GM23338 (cell line): ENCODE results near the gene TRIM71. TPM values are rescaled to one million over a fixed set of nuclear protein-coding genes. Genes with fewer than 3 reads are reported as not detected.

Experiments
- ATAC-seq: fragments of 200-7000 bp; cut with Tn5 transposase; 3 replicates; pipeline ENCODE4 v1.9.1; 2020
- DNase-seq: peaks from one replicate; pipeline ENCODE4 v3.0.0-alpha.2; 2015; ENCODE audit warnings: low spot score
- H2AFZ ChIP-seq: fragments of 200-600 bp; sonication (generic); 2 replicates; pipeline ENCODE4 v1.8.0; 2016; ENCODE audit warnings: antibody characterized with exemption, mild to moderate bottlenecking, moderate library complexity
- H3F3A ChIP-seq: fragments of 200-600 bp; sonication (generic); replicated peaks from 2 replicates; pipeline ENCODE4 v1.8.0; 2017; ENCODE audit warnings: antibody characterized with exemption, mixed run types, low read depth
- H3K27ac ChIP-seq: fragments of 200-600 bp; sonication (generic); 2 replicates; pipeline ENCODE4 v1.6.1; 2016; ENCODE audit warnings: low read depth
- H3K27me3 ChIP-seq: fragments of 200-600 bp; sonication (generic); 2 replicates; pipeline ENCODE4 v1.8.0; 2016; ENCODE audit warnings: mild to moderate bottlenecking, mixed run types, moderate library complexity; ENCODE audit not compliant: insufficient read depth
- H3K36me3 ChIP-seq: fragments of 200-600 bp; sonication (generic); 2 replicates; pipeline ENCODE4 v1.8.0; 2016; ENCODE audit warnings: mild to moderate bottlenecking; ENCODE audit not compliant: insufficient read depth
- H3K4me1 ChIP-seq: fragments of 200-600 bp; sonication (generic); 2 replicates; pipeline ENCODE4 v1.8.0; 2016; ENCODE audit warnings: mild to moderate bottlenecking, moderate library complexity; ENCODE audit not compliant: insufficient read depth
- H3K4me2 ChIP-seq: fragments of 200-600 bp; sonication (generic); 2 replicates; pipeline ENCODE4 v1.7.1; 2017; ENCODE audit warnings: mixed run types
- H3K4me3 ChIP-seq: fragments of 200-600 bp; sonication (generic); 2 replicates; pipeline ENCODE4 v1.6.1; 2016; ENCODE audit warnings: mixed run types
- H3K79me2 ChIP-seq: fragments of 200-600 bp; sonication (generic); replicated peaks from 2 replicates; pipeline ENCODE4 v1.8.0; 2017; ENCODE audit warnings: mild to moderate bottlenecking; ENCODE audit not compliant: insufficient read depth
- H3K9me2 ChIP-seq: fragments of 200-600 bp; sonication (generic); 2 replicates; pipeline ENCODE4 v1.8.0; 2017; ENCODE audit not compliant: insufficient read depth
- H4K20me1 ChIP-seq: fragments of 200-600 bp; sonication (generic); replicated peaks from 2 replicates; pipeline ENCODE4 v1.8.0; 2017; ENCODE audit warnings: mild to moderate bottlenecking; ENCODE audit not compliant: insufficient read depth
- H3K27ac Mint-ChIP-seq: 2 replicates; pipeline ENCODE4 v1.8.0; 2020; ENCODE audit warnings: inconsistent platforms, mild to moderate bottlenecking, moderate library complexity, mixed read lengths
- H3K27me3 Mint-ChIP-seq: 3 replicates; pipeline ENCODE4 v1.8.0; 2022; ENCODE audit warnings: low read depth, mild to moderate bottlenecking, moderate library complexity, mixed read lengths, inconsistent platforms; ENCODE audit not compliant: insufficient read depth, poor library complexity
- H3K36me3 Mint-ChIP-seq: 3 replicates; pipeline ENCODE4 v1.8.0; 2021; ENCODE audit warnings: low read depth, mild to moderate bottlenecking, inconsistent platforms, moderate library complexity, mixed read lengths
- H3K4me1 Mint-ChIP-seq: 3 replicates; pipeline ENCODE4 v1.8.0; 2020; ENCODE audit warnings: mild to moderate bottlenecking, inconsistent platforms, mixed read lengths
- H3K4me3 Mint-ChIP-seq: 3 replicates; pipeline ENCODE4 v1.8.0; 2021; ENCODE audit warnings: moderate library complexity, mild to moderate bottlenecking, inconsistent platforms, mixed read lengths
- H3K9me3 Mint-ChIP-seq: 3 replicates; pipeline ENCODE4 v1.8.0; 2020; ENCODE audit warnings: moderate library complexity, mild to moderate bottlenecking, inconsistent platforms, mixed read lengths
- CREB1 ChIP-seq: fragments of 250-450 bp; sonication (Bioruptor Pico); IDR thresholded peaks from 2 replicates; pipeline ENCODE4 v1.5.0; 2020; ENCODE audit warnings: low read depth, mild to moderate bottlenecking, moderate library complexity
- CTCF ChIP-seq, 2 experiments: fragments of 200-600 bp in 1 of 2; sonication (generic) in 1 of 2; conservative IDR thresholded peaks; 2 replicates each; pipeline versions ENCODE4 v1.5.1 to v1.6.1; 2016 to 2017; ENCODE audit warnings: antibody characterized with exemption in 2 of 2, low read depth in 2 of 2, mild to moderate bottlenecking in 2 of 2, moderate library complexity in 1 of 2
- EZH2phosphoT487 ChIP-seq: fragments of 200-600 bp; sonication (generic); IDR thresholded peaks from one replicate; pipeline ENCODE4 v1.8.1; 2018; ENCODE audit warnings: antibody characterized with exemption; ENCODE audit not compliant: unreplicated experiment
- NANOG ChIP-seq: IDR thresholded peaks from 2 replicates; pipeline ENCODE4 v1.6.1; 2016; ENCODE audit warnings: antibody characterized with exemption, borderline replicate concordance
- REST ChIP-seq: IDR thresholded peaks from one replicate; pipeline ENCODE4 v1.6.1; 2018; ENCODE audit warnings: antibody characterized with exemption; ENCODE audit not compliant: unreplicated experiment
- STAT1 ChIP-seq: IDR thresholded peaks from one replicate; pipeline ENCODE4 v1.6.1; 2016; ENCODE audit warnings: antibody characterized with exemption; ENCODE audit not compliant: unreplicated experiment
- ZNF331 ChIP-seq: fragments of 250-450 bp; sonication (Bioruptor Pico); IDR thresholded peaks from 2 replicates; pipeline ENCODE4 v1.5.0; 2020; ENCODE audit warnings: low read depth, mild to moderate bottlenecking, moderate library complexity
- polyA plus RNA-seq: library from polyadenylated mRNA; unstranded; fragments of >200 nt; fragmentation: Nextera tagmentation; extraction: Ambion mirVana; gene quantifications from 2 replicates; pipeline ENCODE4 v1.2.1, GENCODE V29; 2016
- total RNA-seq: library from RNA; depleted of rRNA; stranded (reverse); fragments of >200 nt; shearing (Covaris generic); gene quantifications from 2 replicates; pipeline ENCODE4 v1.2.3, GENCODE V29; 2014

TRIM71 gene
- total and polyA plus RNA-seq, 2 experiments from 2014 or later, result 71.5 to 346 TPM

GRCh38 chr3:32836601-32837000 is 18.8 kb downstream of the TRIM71 start (continued):
- TF ChIP-seq REST, result no peak

GRCh38 chr3:32837366-32837765 is 19.6 kb downstream of the TRIM71 start:
- Histone ChIP-seq H3K9me2 (no peaks in the 10 kb centered on the region), H4K20me1 (peaks cover 35% of the 10 kb centered on the region), H2AFZ (no peak overlapping the region), H3K79me2 (peaks cover 100% of the 10 kb centered on the region), H3K27ac (peak overlapping the region; percentile 91), H3K4me1 (peaks cover 89% of the 10 kb centered on the region), H3K4me3 (peak overlapping the region; percentile 45), H3K4me2 (peak overlapping the region; percentile 76), H3K36me3 (no peaks in the 10 kb centered on the region), H3F3A (peaks cover 40% of the 10 kb centered on the region), H3K27me3 (no peaks in the 10 kb centered on the region)
- peaks cover 48% of the 10 kb centered on the region for H3K36me3 Mint-ChIP-seq
- peaks cover 50% of the 10 kb centered on the region for H3K27me3 Mint-ChIP-seq
- DNase-seq, result no peak
- peak overlapping the region; percentile 96 for H3K27ac Mint-ChIP-seq
- peaks cover 88% of the 10 kb centered on the region for H3K4me1 Mint-ChIP-seq
- peak overlapping the region; percentile 66 for H3K4me3 Mint-ChIP-seq
- ATAC-seq, result no peak
- TF ChIP-seq CREB1 (CRISPR knock-in tag), result no peak
- TF ChIP-seq ZNF331 (CRISPR knock-in tag), result no peak
- TF ChIP-seq EZH2phosphoT487, result no peak
- no peak for TF ChIP-seq REST
- TF ChIP-seq STAT1, result no peak
- no peaks in the 10 kb centered on the region; the same call in 2 of the 3 replicates for H3K9me3 Mint-ChIP-seq

GRCh38 chr3:32837789-32838188 is 20.0 kb downstream of the TRIM71 start:
- H3K4me1 ChIP-seq, result peaks cover 89% of the 10 kb centered on the region
- H3F3A ChIP-seq, result peaks cover 44% of the 10 kb centered on the region
- peaks cover 32% of the 10 kb centered on the region for H4K20me1 ChIP-seq
- Mint-ChIP-seq H3K27me3 (peaks cover 53% of the 10 kb centered on the region), H3K27ac (peak overlapping the region; percentile 96), H3K4me3 (peak overlapping the region; percentile 66), H3K4me1 (peaks cover 88% of the 10 kb centered on the region), H3K9me3 (no peaks in the 10 kb centered on the region; the same call in 2 of the 3 replicates), H3K36me3 (peaks cover 47% of the 10 kb centered on the region)
- peak overlapping the region; percentile 91 for H3K27ac ChIP-seq
- no peaks in the 10 kb centered on the region for H3K9me2 ChIP-seq
- no peaks in the 10 kb centered on the region for H3K27me3 ChIP-seq
- peaks cover 100% of the 10 kb centered on the region for H3K79me2 ChIP-seq
- no peak overlapping the region for H2AFZ ChIP-seq
- H3K4me3 ChIP-seq, result peak overlapping the region; percentile 45
- ATAC-seq (no peak), DNase-seq (peak; percentile 80)
- H3K4me2 ChIP-seq, result peak overlapping the region; percentile 76
- no peaks in the 10 kb centered on the region for H3K36me3 ChIP-seq
- no peak for TF ChIP-seq STAT1
- no peak for TF ChIP-seq CTCF (conservative IDR thresholded peaks at IDR 0.05; ENCODE audit: low read depth in 2 of 2)
- no peak for TF ChIP-seq ZNF331 (CRISPR knock-in tag)
- TF ChIP-seq EZH2phosphoT487, result no peak
- no peak for TF ChIP-seq NANOG
